Measurements from ENCODE around the gene ADGRD1. TPM values are rescaled to one million over a fixed set of nuclear protein-coding genes. Genes with fewer than 3 reads are reported as not detected.

The ADGRD1 gene
- total RNA-seq, 1 donor from 2014 or later, result 0.61 TPM

DNA sequence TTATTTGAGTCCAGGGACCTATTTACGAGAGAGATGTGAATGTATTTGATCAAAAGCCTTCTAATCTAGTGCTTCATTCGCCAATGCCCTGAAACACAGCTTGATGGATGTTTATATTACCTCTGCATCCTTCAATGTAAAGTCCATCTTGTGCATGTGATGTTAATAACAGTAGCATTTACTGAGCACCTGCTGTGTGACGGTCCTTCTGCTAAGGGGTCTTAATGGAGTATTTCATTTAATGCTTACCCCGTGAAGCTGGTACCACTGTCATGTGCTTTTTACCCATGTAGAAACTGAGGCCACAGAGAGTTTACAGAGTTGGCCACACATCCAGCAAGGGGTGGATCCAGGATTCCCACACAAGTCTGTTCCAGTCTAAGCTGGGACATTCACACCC is 237.3 kb downstream of the ADGRD1 start:
- intact Hi-C loops (cut with micrococcal nuclease), result no loop called here

Other genes with a start within 250 kb of the ADGRD1 start
- not detected in 2 replicates for gene RIMBP2, start 237.6 kb upstream of the ADGRD1 start, total RNA-seq
- 22.0 and 24.1 TPM in 2 replicates for gene STX2, start 114.7 kb upstream of the ADGRD1 start, total RNA-seq
- 1,179 and 1,208 TPM in 2 replicates for gene RAN, start 81.8 kb upstream of the ADGRD1 start, total RNA-seq

Measured in T-helper 2 cell treated with Interferon-gamma antibody and Interleukin-4, amounts not matched to agents 100 ng/mL and 5 ng/mL, for 36 hours (primary cell).